Inferior parietal cortex (tissue), 1 donor: ENCODE measurements around the gene ENOX1.

ENCODE experiments used
- DNase-seq: peaks from one replicate; pipeline ENCODE4 v3.0.0-alpha.2; 2016; ENCODE audit errors: extremely low spot score

ENOX1 gene

DNA sequence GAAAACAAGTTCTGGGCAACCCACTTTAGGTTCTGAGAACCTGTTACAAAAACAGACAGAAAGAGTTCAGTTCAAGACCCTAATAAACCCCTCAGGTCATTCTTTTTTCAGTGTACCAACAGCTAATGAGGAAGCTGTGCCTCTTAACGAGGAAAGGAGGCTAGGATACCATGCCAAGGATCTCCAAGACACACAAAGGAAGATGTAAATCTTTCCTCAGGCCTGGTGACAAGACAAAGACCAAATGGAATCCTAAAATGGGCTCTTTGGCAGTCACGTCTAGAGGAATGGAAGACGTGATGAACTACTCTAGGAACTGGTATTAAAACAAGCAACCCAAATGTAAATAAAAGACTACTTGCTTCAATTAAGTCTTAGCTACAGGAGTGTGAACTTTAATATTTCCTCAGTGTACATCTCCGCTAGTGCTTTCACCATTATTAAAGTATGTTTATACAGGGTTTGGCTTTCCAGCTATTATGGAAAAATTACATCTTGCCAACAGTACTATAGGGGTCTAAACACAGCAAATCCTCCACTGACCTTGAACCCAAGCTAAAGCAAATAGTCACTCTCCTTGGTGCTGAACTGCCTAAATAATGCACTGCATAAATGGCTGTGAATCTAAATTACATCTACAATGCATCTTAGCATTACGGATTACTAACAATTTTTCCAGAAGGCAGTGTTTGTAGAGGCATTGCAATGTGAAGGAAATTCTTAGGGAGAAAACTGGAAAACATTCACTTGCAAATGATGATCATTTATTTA is 42.3 kb downstream of the ENOX1 start:
- no peak for DNase-seq

DNA sequence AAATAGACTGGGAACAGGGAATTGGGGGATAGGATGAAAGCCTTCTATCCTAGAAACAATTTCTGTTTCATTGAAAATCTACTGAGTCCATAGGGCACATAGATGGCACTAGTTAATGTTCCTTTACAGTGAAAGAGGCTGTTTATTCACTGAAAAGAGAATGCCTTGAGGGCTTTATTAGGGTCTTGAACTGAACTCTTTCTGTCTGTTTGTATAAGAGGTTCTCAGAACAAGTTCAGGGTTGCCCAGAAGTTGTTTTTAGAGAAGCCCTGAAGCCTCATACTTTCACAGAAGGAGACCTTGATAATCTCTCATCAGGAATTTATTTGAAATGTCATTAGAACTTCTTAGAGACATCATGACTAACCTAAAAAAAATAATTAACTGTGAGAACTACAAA is 43.9 kb downstream of the ENOX1 start:
- no peak for DNase-seq

DNA sequence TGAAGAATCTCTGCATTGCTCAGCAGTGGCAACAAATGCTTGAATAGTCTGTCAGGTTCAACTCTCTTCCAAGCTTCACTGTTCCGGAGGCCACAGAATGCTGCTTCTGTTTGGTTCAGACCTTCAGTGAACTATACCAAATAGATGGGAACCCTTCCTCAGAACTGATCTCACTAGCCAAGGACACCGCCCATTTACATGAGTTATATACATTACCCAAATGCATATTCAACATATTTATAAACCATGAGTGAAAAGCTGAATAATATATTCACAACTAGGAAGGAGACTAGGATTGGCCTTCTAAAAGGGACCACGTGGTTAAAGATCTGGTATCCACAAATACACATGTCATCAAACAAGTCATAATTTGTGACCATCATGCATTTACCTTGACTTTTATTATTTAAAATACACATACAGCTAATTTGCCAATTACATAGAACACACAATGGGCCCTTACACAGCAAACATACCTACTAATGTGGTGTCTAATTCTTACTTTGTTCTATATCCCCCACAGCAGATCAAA is 49.3 kb downstream of the ENOX1 start:
- DNase-seq: no peak

DNA sequence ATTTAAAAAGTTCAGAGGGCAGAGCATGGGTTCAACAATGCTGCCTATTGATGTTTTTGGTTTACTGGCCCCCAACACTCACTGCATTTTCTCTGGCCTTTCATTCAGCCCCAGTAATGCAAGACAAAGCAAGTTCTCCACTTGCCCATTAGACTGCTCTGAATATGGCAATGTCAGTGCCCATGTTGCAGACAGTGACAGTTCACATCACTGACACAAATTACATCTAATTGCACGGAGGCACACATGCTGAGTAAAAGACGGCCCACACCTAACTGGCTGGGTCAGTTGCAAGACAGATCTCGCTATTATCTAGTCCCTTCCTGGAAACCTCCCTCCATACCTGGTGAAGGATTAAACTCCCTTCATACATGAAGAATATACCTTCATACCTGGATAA is 54.0 kb downstream of the ENOX1 start:
- DNase-seq: no peak

DNA sequence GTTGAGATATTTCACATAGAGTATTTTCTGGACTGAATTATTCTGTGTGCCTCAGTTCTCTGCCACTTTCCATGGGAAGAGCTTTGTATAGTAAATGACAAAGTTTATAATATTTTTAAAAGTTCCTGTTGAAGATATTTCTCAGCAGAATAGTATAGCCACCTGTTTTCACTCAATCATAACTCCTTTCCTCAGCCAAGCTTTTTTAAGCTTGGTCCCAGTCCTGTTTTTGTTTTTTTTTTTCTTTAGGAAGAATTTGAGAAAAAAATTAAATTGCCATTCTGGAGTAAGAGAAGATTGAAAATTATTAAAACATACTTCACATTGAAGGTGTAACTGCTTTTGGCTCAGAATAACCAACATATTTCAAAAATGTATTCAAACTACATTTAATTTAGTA is 55.5 kb downstream of the ENOX1 start:
- no peak for DNase-seq

DNA sequence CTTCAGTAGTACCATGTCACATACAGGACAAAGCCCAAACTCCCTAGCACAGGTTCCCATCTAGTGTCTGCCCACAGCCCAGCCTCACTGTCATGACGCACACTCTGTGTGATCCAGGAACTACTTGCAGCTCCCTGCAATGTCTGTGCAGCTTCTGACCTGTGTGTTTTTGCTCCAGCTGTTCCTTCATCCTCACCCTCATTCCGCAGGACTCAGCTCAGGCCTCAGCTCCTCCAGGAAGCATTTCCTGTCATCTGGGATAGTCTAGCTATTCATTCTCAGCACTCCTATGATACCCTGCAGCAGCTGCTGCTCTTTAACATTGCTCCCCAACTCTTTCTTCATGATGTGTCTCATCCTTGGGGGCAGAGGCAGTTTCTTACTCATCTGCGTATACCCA is 56.1 kb downstream of the ENOX1 start:
- no peak for DNase-seq

DNA sequence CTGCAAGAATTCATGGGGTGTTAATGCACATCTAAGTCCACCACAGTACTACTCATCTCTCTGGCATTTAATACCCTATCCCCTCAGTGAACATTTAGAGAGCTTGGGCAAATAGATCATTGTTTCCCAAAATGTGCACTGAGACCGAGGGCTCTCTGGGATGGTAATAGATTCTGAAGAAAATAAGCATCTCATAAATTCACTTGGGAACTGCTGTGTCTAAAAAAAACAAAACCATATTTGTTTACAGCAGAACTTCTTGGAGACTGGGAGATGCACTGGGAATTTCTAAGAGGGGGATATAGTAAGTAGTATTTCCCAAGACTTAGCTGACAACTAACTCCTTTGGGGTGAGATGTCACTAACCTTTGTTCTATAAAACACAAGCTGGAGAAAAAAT is 58.4 kb downstream of the ENOX1 start:
- DNase-seq: no peak

DNA sequence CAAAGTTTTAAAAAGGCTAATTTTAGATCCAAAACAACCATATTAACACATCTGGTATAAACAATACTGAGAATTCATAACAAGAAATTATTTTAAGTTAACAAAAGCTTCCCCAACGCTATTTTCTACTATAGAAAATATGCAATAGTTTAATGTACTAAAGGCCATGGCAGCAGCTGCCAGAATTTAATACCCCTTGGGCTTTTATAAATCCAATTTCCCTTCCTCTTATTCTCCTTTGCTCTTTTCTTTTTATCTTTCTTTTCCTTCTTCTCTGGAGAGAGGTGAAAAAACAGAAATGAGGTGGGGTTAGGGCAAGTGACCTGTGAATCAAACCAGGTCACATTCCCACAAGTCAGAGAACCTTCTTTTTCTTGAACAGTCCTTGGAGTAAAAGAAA is 58.9 kb downstream of the ENOX1 start:
- DNase-seq: no peak

DNA sequence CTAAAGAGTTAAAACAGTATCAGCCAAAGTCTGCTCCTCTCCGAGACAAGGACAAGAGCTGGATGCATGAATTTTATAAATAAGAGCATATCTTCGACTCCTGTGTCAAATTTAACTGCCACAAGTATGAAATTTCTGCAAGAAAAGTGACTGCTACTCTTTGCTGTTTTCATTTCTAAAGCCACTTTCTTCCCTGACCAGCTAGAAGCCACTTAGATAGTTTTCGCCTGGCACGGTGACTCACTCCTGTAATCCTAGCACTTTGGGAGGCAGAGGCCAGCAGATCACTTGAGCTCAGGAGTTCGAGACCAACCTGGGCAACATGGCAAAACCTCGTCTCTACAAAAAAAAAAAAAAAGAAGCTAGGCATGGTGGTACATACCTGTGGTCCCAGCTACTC is 61.3 kb downstream of the ENOX1 start:
- no peak for DNase-seq

DNA sequence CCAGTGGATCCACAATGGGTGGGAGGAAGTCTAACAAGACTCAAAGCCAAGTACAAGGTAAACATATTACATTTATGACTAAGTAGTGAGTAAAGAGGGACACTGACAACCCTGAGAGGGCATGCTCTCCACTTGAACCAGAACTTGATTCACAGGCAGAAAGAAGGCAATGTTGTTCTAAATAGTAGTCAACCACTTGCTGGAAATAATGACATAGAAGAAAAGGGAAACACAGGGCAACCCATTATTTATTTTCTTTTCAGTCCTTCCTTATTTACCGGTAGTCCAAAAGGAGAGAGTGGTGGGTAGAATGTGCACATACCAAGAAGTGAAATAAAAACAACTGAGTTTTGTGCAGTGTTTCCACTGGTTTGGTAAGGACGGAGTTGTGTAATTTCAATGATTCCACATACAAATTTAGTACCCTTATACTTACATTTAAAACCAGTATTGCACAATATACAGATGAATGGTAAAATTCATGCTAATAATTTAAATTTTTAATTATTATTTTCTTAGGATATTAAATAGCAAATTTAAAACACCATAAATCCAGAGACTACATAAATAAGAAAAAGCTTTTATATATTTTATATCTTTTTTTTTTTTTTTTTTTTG is 65.9 kb downstream of the ENOX1 start:
- no peak for DNase-seq

DNA sequence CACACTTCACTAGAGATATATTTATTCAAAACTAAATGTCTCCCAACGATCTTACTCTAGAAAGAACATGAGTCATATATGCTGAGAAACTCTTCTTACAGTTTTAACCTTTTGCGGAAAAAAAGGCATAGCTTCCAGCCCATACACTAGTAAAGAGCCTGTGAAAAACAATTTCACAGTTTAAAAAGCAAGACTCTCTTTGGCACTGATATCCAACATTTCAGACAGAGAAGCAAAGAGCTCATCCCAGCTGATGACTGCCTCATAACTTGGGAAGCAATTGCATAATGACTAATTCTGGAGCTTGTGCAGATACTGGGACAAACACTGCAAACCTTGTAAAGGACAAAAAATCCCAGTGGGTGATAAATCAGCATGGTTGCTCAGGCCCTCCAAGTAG is 88.0 kb downstream of the ENOX1 start:
- peak; percentile 73 for DNase-seq

DNA sequence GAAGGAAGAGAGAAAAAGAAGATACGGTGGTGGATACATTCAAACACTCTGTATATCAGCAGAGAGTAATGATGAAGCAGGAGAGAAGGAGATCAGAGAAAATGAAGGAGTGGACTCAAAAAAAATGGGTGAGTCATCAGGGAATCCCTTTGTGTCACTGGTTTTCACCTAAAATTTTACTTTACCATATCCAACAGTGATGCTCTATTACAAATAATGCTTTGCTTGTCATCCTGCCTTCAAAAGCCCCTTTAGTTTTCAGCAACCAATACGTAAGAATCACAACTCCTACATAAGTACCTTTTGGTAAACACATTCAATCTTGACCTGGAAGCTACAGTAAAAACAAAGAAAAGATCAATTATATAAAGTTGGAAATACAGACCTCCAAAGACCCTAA is 88.8 kb downstream of the ENOX1 start:
- DNase-seq: no peak

DNA sequence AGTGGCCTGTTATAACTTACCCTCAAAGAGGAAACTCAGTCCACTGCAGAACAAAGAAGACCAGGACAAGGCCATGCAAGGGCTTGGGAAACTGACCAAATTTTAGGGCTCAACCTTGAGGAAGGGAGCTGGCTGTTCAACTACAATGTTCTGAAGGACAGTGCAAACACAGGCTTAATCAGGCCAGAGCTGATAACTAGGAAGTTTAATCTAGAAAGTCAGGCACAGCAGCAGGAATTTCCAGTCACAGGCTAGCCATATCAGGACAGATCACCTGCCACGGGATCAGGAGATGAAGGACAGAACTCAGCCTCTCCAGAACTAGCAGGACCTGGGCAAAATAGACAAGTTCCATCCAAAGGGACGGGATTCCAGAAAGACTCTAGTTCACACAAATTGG is 89.4 kb downstream of the ENOX1 start:
- DNase-seq: no peak

DNA sequence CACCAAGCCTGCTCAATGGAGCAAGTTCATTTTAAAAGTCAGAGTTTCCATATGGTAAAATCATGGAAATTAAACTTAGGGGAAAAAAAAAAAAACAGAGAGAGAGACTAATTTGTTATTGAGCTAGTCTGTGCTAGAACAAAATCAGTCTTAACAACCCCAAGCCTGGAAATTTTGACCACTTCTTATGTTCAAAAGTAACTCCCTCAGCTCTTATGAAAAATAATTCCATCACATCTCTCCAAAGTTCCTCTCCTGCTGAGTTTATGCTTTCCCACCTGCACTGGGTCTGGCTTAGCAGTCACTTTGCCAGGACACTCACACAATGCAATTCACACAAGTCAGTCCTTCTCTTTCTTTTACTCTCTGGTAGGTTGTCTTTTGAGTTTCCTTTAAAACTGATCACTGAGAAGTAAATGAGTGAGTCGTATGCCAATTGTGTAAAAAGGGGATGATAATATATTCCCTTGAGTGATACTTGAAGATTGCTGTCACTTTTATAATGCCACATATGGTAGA is 92.6 kb downstream of the ENOX1 start:
- DNase-seq: no peak

DNA sequence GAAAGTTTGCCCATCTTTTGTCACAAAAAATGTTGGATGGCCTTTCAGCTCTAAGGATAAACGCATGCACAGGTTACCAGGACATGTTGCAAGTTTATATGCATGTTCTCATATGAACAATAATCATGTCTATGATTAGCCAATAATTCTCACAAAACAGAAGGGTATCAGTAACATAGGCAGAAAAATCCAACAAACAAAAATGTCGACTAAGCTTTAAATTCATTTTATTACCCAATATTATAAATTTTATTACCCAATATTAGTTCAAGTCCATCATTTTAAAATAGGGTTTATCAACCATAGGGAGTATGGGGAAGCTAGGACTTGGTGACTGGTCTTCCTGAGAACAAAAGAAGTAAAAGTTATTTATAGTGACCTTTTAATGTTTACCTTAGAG is 93.1 kb downstream of the ENOX1 start:
- DNase-seq: no peak

DNA sequence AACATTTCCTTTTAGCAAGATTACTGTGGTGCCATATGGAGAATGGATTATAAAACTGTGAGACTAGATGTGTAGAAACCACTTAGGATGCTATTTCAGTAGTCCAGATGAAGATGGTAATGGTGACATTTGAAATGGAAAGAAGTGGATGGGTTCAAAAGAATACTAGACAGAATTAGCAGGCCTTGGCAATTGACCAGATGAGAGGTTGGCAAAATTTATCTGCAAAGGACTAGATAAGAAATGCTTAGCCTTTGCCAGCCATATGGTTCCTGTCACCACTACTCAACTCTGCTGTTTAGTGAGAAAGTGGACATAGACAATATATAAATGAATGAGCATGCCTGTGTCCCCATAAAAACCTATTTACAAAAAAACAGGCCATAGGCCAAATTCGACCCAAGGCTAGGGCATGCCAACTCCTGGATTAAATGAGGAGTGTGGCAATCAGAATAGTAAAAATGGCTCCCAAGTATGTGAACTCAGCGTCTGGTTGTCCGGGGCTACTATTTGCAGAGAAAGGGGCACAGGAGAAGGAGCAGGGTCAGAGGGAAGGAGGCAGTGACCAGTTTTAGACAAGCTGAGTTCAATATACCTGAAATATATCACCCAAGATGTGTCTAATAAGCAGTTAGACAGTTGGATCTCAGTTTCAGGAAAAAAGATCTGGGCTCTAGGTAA is 98.4 kb downstream of the ENOX1 start:
- DNase-seq: no peak

DNA sequence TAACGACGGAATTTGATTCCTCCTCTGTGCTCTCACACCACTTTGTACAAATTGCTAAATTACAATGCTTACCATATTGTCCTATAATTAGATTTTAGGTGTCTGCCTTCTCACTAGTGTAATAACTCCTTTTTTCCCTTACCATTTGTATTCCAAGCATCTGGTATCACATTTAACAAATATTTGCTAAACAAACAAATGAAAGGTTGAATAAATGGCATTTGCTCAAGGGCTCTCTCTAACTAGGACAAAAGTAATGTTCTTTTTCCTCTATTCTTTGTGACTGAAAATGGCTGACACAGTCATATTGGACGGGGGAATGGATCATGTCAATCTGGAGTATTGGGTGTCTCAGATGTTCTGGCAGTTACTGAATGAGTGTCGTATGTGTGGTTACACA is 99.7 kb downstream of the ENOX1 start:
- no peak for DNase-seq

DNA sequence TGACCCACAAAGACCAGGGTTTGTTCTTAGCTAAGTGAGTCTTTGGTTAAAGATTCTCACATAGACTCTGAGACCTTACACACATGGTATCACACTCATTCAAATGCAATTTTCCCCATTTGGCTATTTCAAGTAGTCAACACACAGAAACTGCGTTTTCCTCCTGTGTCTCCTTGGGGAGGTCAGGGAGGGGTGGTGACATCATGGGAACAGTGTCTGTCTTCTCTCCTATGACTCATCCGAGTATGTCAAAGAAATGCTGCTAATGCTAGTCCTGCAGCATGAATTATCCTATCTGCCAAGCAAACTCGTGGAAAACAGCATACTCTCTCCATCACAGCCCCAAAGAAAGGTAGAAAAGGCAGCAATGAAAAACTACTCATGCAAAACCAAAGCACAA is 100.2 kb downstream of the ENOX1 start:
- DNase-seq: no peak

DNA sequence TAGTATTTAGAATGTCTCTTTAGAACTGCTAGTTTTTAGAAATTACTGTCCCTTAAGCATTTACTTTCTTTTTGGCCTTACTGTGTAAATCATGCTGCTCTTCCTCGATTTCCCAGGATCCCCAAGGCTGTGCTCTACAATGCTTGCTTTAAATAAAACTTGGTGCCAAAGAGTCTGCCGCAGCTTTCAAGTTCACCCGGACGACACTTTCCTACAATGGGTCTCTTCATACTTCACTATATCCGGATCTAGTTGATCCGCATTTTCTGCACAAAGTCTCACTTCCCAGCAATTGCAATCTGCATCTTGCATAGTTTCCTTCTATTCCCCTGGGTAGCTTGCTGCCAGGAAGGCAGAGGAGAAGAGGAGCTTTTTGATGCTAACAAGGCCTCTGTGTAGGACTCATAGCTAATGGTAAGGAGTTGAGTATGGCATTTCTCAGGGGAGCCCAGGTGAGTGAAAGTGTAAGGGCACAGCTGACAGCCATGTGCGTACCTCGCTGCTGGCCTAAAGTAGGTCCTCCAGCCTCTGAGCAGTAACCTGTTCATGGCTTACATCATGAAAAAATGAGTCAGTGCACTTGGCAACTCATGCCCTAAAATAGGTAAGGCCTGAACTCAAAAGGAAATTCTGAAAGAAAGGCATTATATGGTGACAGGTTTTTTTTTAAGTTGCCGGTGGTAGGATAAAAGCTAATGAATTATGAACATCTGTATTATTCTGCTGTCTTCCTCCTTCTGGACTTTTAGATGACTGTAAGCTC is 101.6 kb downstream of the ENOX1 start:
- DNase-seq: no peak

DNA sequence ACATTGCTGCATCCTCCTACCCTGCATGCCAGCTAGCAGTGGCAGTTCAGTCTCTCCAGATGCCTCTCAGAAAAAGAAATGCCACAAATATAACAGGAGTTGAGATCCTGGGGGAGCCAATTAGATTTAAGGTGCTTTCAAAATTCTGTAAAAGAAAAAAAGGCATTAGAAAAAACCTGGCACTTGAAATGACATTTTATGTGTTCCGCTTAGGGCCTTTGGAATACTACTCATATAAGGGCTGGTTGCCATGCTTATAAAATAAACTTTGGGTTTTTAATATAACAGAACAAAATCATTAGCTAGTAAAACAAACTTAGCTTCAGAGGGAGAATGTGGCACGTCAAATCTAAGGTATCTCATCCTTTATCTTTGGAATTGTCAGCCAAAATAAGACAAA is 104.1 kb downstream of the ENOX1 start:
- DNase-seq: no peak

DNA sequence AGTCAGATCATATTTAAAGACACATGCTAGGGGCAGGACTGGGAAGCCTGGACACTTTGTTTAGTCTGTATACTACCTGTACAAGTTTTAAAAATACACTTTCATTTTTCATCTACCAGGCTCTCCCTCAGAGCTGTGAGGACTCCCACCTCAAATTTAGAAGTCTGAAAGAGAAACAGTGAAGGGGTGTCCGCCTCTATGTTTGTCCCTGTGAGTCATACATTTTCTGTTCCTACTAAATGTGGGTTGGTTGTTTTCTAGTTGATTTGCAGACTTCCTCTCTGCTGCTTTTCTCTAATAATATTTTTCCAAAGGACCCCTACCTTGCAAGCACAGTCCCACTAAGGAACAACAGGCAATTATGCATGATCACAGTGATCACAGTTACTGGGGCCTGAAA is 110.5 kb downstream of the ENOX1 start:
- no peak for DNase-seq

DNA sequence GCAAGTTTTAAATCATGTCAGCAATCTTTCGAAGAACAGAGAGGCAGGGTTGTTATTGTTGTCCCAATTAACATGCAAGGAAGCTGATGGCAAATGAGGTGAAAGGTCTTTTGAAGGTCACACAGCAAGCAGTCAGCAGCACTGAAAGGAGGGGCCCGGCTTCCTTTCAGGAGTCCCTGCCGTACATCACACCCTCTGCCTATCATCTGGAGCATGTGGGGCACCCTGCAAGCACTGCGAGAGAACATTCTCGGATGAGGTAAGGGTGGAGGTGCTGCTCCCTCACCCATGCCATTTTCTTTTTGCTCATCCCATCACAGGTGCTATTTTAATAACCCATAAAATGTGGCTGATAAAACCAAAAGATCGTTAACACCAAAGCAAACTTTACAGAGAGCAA is 111.2 kb downstream of the ENOX1 start:
- DNase-seq: no peak
